CD14-positive monocyte (primary cell): ENCODE results near the gene HENMT1. TPM values are rescaled to one million over a fixed set of nuclear protein-coding genes. Genes with fewer than 3 reads are reported as not detected.
A peak's percentile ranks its signal among the peaks of the same experiment; 100 is the strongest.

Source experiments
- DNase-seq, 3 donors: peaks; one replicate each; pipeline ENCODE4 v3.0.0-alpha.2; 2011 to 2022
- H2AFZ ChIP-seq: 2 replicates; pipeline ENCODE4 v1.6.0; 2012; ENCODE audit warnings: mild to moderate bottlenecking, low read depth, low read length, inconsistent platforms; ENCODE audit not compliant: insufficient read depth, poor library complexity, severe bottlenecking
- H3K27ac ChIP-seq, 2 donors: 1 replicate in 1 of 2; 2 replicates in 1 of 2; pipeline ENCODE4 v1.5.1; 2012 to 2013; ENCODE audit warnings: low read length in 2 of 2, control low read depth in 1 of 2, inconsistent platforms in 1 of 2, low read depth in 1 of 2, mild to moderate bottlenecking in 1 of 2
- H3K27me3 ChIP-seq, 2 donors: one replicate each; pipeline versions ENCODE4 v1.6.0 to v1.6.1; 2011 to 2013; ENCODE audit warnings: low read length in 2 of 2; ENCODE audit not compliant: control insufficient read depth in 2 of 2, insufficient read depth in 2 of 2
- H3K36me3 ChIP-seq, 2 donors: replicated peaks in 1 of 2; 1 replicate in 1 of 2; 2 replicates in 1 of 2; pipeline versions ENCODE4 v1.5.1 to v1.6.1; 2012 to 2013; ENCODE audit warnings: low read length in 2 of 2, control low read depth in 1 of 2, inconsistent platforms in 1 of 2, mild to moderate bottlenecking in 1 of 2; ENCODE audit not compliant: insufficient read depth in 2 of 2, control insufficient read depth in 1 of 2
- H3K4me1 ChIP-seq, 2 donors: 1 replicate in 1 of 2; 2 replicates in 1 of 2; pipeline versions ENCODE4 v1.5.1 to v1.6.1; 2012 to 2013; ENCODE audit warnings: low read length in 2 of 2, control low read depth in 1 of 2, inconsistent platforms in 1 of 2, mild to moderate bottlenecking in 1 of 2, moderate library complexity in 1 of 2; ENCODE audit not compliant: insufficient read depth in 2 of 2, control insufficient read depth in 1 of 2
- H3K4me2 ChIP-seq: replicated peaks from 2 replicates; pipeline ENCODE3; 2012; ENCODE audit warnings: low read length, moderate library complexity, mild to moderate bottlenecking; ENCODE audit not compliant: poor library complexity, severe bottlenecking; ENCODE audit errors: extremely low read depth
- H3K4me3 ChIP-seq, 3 experiments: fragments of 200-600 bp in 1 of 3; sonication (generic) in 1 of 3; replicated peaks in 1 of 3; 1 replicate in 2 of 3; 2 replicates in 1 of 3; pipeline ENCODE4 v1.5.1; 2011 to 2013; ENCODE audit warnings: low read length in 3 of 3, mild to moderate bottlenecking in 3 of 3, control low read depth in 2 of 3, low read depth in 2 of 3, inconsistent platforms in 1 of 3, moderate library complexity in 1 of 3
- H3K79me2 ChIP-seq: 2 replicates; pipeline ENCODE4 v1.6.0; 2012; ENCODE audit warnings: mild to moderate bottlenecking, control low read depth, inconsistent platforms, low read length, moderate library complexity; ENCODE audit not compliant: insufficient read depth
- H3K9ac ChIP-seq: 2 replicates; pipeline ENCODE4 v1.6.0; 2017; ENCODE audit warnings: low read length, mild to moderate bottlenecking; ENCODE audit not compliant: insufficient read depth, poor library complexity, severe bottlenecking
- H3K9me3 ChIP-seq, 2 donors: replicated peaks in 1 of 2; 1 replicate in 1 of 2; 2 replicates in 1 of 2; pipeline versions ENCODE4 v1.5.1 to v1.6.1; 2012 to 2013; ENCODE audit warnings: low read length in 2 of 2, control low read depth in 1 of 2; ENCODE audit not compliant: control insufficient read depth in 1 of 2, insufficient read depth in 1 of 2
- H4K20me1 ChIP-seq: 2 replicates; pipeline ENCODE4 v1.6.0; 2012; ENCODE audit warnings: mild to moderate bottlenecking, low read length, control low read depth, moderate library complexity; ENCODE audit not compliant: insufficient read depth
- H3K27ac Mint-ChIP-seq, 7 donors: one replicate each; pipeline ENCODE4 v1.8.0; 2020; ENCODE audit warnings: mild to moderate bottlenecking in 7 of 7, mixed read lengths in 7 of 7, moderate library complexity in 6 of 7, inconsistent platforms in 2 of 7
- H3K27me3 Mint-ChIP-seq, 3 donors: one replicate each; pipeline ENCODE4 v1.8.0; 2021 to 2022; ENCODE audit warnings: low read depth in 3 of 3, mild to moderate bottlenecking in 3 of 3, mixed read lengths in 3 of 3, moderate library complexity in 3 of 3, inconsistent platforms in 1 of 3
- H3K36me3 Mint-ChIP-seq, 2 donors: one replicate each; pipeline ENCODE4 v1.8.0; 2020; ENCODE audit warnings: mixed read lengths in 2 of 2, inconsistent platforms in 1 of 2, mild to moderate bottlenecking in 1 of 2
- H3K4me1 Mint-ChIP-seq: one replicate; pipeline ENCODE4 v1.8.0; 2020; ENCODE audit warnings: mild to moderate bottlenecking, mixed read lengths
- H3K4me3 Mint-ChIP-seq, 2 donors: one replicate each; pipeline ENCODE4 v1.8.0; 2020; ENCODE audit warnings: mild to moderate bottlenecking in 2 of 2, mixed read lengths in 2 of 2, moderate library complexity in 1 of 2
- H3K9me3 Mint-ChIP-seq, 7 donors: one replicate each; pipeline ENCODE4 v1.8.0; 2020 to 2022; ENCODE audit warnings: mixed read lengths in 7 of 7, mild to moderate bottlenecking in 6 of 7, moderate library complexity in 6 of 7, inconsistent platforms in 2 of 7
- WGBS: methylation state at CpG from one replicate; pipeline ENCODE4 v1.1.5; 2013; ENCODE audit warnings: missing lambda C conversion rate; ENCODE audit not compliant: insufficient coverage; 5-methylcytosine and 5-hydroxymethylcytosine counted together
- intact Hi-C, 2 donors: fragments of 100-400 bp; cut with micrococcal nuclease; formaldehyde crosslinking; loops; one replicate each; pipeline versions ENCODE4 v1.15.0 to v1.15.1; 2023
- polyA plus RNA-seq, 3 donors: library from polyadenylated mRNA; depleted of rRNA in 1 of 3; unstranded in 2 of 3; stranded (reverse) in 1 of 3; fragments of 300-500 nt in 2 of 3; fragments of >200 nt in 1 of 3; fragmentation: Illumina TruSeq in 2 of 3; gene quantifications; 1 replicate in 2 of 3; 2 replicates in 1 of 3; pipeline ENCODE4 v1.2.3, GENCODE V29; 2012 to 2021
- TF ChIP-seq, protein P1 (sequence below): fragments of 200-600 bp; IDR thresholded peaks from one replicate; pipeline ENCODE4 v1.8.0; 2022; ENCODE audit warnings: antibody characterized with exemption, mild to moderate bottlenecking

Gene HENMT1
- polyA plus RNA-seq, 3 donors = 10.5 to 14.5 (median 13.4) TPM

GRCh38 chr1:108691942-108692723, 31.2 kb upstream of the HENMT1 start, which contains the start of gene PRPF38B:
PRPF38B (plus strand) TSS chr1:108692310; CDS start chr1:108692592, 282 bp downstream.
- Histone ChIP-seq H3K4me3 (peak within 1 kb of the TSS; percentile 67 to 86 (median 83)), H3K79me2 (peaks cover 65% of the 10 kb centered on the region), H3K4me2 (peak within 1 kb of the TSS; percentile 93), H3K9ac (peak within 1 kb of the TSS; percentile 93), H3K9me3 (no peaks in the 10 kb centered on the region), H4K20me1 (peaks cover 43% of the 10 kb centered on the region), H3K27ac (peak within 1 kb of the TSS; percentile 94 to 95), H3K4me1 (peaks cover 18 to 42% of the 10 kb centered on the region in 2 donors), H3K27me3 (no peaks in the 10 kb centered on the region), H3K36me3 (peaks cover 15 to 17% of the 10 kb centered on the region in 2 donors), H2AFZ (peak within 1 kb of the TSS; percentile 89)
- H3K27ac Mint-ChIP-seq = peak within 1 kb of the TSS; percentile 97 to 99 (median 99)
- peak within 1 kb of the TSS; percentile 92 to 98 for H3K4me3 Mint-ChIP-seq
- H3K9me3 Mint-ChIP-seq = peaks cover 0 to 6% (median 0%) of the 10 kb centered on the region in 7 donors
- intact Hi-C loops = loop anchor here (5.0 to 10.0 kb wide), 3 partner anchors 55 to 193 kb away; partner anchors contain the start of gene STXBP3 (in 1 of the 2)
- TF ChIP-seq, protein P1, sequence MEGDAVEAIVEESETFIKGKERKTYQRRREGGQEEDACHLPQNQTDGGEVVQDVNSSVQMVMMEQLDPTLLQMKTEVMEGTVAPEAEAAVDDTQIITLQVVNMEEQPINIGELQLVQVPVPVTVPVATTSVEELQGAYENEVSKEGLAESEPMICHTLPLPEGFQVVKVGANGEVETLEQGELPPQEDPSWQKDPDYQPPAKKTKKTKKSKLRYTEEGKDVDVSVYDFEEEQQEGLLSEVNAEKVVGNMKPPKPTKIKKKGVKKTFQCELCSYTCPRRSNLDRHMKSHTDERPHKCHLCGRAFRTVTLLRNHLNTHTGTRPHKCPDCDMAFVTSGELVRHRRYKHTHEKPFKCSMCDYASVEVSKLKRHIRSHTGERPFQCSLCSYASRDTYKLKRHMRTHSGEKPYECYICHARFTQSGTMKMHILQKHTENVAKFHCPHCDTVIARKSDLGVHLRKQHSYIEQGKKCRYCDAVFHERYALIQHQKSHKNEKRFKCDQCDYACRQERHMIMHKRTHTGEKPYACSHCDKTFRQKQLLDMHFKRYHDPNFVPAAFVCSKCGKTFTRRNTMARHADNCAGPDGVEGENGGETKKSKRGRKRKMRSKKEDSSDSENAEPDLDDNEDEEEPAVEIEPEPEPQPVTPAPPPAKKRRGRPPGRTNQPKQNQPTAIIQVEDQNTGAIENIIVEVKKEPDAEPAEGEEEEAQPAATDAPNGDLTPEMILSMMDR = no peak
- peak; percentile 89 to 91 (median 90) for DNase-seq
- 0% methylated on average over 57 of the region's 59 CpGs for WGBS
- peaks cover 33% of the 10 kb centered on the region for H3K4me1 Mint-ChIP-seq
- peaks cover 0 to 8% (median 5%) of the 10 kb centered on the region in 3 donors for H3K27me3 Mint-ChIP-seq
- peaks cover 17 to 18% of the 10 kb centered on the region in 2 donors for H3K36me3 Mint-ChIP-seq

- Mint-ChIP-seq H3K27ac (peak overlapping the region; percentile 97 to 99 (median 99)), H3K36me3 (peaks cover 9 to 10% of the 10 kb centered on the region in 2 donors), H3K27me3 (peaks cover 0 to 10% (median 5%) of the 10 kb centered on the region in 3 donors), H3K4me3 (peak overlapping the region; percentile 92 to 98), H3K4me1 (peaks cover 33% of the 10 kb centered on the region), H3K9me3 (peaks cover 0 to 6% (median 0%) of the 10 kb centered on the region in 7 donors)
- intact Hi-C loops = loop anchor here (5.0 to 10.0 kb wide), 3 partner anchors 56 to 193 kb away; partner anchors contain the start of gene STXBP3 (in 1 of the 2)
- peaks cover 57% of the 10 kb centered on the region for H3K79me2 ChIP-seq
- peaks cover 18 to 42% of the 10 kb centered on the region in 2 donors for H3K4me1 ChIP-seq
- 5% methylated on average over 9 of the region's 12 CpGs for WGBS
- H4K20me1 ChIP-seq = peaks cover 35% of the 10 kb centered on the region
- peak in 1 of 3 donors; percentile 26 for DNase-seq
- H3K36me3 ChIP-seq = peaks cover 7 to 9% of the 10 kb centered on the region in 2 donors
- H3K27me3 ChIP-seq = no peaks in the 10 kb centered on the region
- H2AFZ ChIP-seq = peak overlapping the region; percentile 89
- H3K27ac ChIP-seq = peak overlapping the region; percentile 94 to 95
- H3K4me3 ChIP-seq = peak overlapping the region; percentile 67 to 86 (median 83)
- H3K9ac ChIP-seq = peak overlapping the region; percentile 93
- peak overlapping the region; percentile 93 for H3K4me2 ChIP-seq
- no peaks in the 10 kb centered on the region for H3K9me3 ChIP-seq
- TF ChIP-seq, protein P1 = no peak
Observed at GRCh38 chr1:108691128-108691941, 30.4 kb upstream of the HENMT1 start.
